Umbilical cord (tissue), 2 donors: Measurements from ENCODE around the gene KPNA4. TPM values are rescaled to one million over a fixed set of nuclear protein-coding genes. Genes with fewer than 3 reads are reported as not detected.
"Not testable (repeated sequence)": the region's sequence is repeated elsewhere in the genome, so short reads cannot be mapped to it uniquely, and the experiment has no call there.

ENCODE experiments used
- DNase-seq: peaks from one replicate; pipeline ENCODE4 v3.0.0-alpha.2; 2015; ENCODE audit warnings: low spot score
- total RNA-seq: library from RNA; depleted of rRNA; stranded (reverse); fragments of >200 nt; gene quantifications from one replicate; pipeline ENCODE4 v1.2.3, GENCODE V29; 2014; ENCODE audit warnings: low replicate concordance; ENCODE audit not compliant: insufficient read depth

Gene KPNA4, protein sequence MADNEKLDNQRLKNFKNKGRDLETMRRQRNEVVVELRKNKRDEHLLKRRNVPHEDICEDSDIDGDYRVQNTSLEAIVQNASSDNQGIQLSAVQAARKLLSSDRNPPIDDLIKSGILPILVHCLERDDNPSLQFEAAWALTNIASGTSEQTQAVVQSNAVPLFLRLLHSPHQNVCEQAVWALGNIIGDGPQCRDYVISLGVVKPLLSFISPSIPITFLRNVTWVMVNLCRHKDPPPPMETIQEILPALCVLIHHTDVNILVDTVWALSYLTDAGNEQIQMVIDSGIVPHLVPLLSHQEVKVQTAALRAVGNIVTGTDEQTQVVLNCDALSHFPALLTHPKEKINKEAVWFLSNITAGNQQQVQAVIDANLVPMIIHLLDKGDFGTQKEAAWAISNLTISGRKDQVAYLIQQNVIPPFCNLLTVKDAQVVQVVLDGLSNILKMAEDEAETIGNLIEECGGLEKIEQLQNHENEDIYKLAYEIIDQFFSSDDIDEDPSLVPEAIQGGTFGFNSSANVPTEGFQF
- total RNA-seq: 29.9 TPM

DNA sequence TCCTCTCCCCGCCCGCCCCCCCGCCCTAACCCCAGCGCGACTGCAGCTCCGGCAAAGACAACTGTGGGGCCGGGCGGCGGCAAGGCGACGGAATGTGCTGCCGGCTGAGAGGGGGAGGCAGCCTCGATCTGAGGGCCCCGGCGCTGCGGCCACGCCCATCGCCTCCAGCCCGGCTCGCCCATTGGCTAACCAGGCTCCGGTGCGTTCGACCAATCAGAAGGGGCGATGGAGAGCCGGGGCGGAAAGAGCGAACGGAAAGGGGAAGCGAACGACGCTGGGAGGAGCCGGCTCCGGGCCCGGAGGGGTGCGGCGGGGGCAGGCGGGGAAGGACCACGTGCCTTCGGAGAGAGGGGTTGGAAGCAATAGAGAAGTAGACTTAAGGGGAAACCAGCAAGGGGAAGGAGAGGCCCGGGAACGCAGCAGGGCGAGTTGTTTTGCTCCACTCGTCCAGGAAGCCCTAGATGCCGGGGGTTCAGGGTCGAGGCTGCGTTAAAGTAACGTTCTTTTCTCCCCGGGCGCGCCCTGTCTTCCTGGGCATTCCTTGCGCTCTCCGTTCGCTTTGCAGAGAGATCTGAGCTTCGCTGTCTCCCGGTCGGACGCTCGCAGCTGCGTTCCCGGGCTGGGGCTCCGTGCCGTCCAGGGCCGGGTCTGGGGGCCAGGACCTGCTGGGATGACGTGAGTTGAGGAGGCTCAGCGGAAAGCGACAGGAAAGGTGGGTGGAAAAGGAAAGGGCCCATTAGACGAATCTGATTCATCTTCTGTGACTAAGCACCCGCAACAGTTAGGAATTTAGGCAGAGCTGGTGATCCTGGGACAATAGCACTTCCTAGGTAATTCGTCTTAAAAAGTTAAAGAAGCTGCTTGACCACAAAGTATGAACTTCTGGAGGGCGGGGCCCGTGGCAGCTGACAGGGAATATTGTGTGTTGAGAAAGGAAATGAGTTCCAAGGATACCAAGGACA, at the start of gene KPNA4:
Gene KPNA4, minus strand, starts transcription at position 130 of the 962 bp plus-strand sequence. CDS start 289 bp downstream, outside the sequence.
- DNase-seq: peak; percentile 99

DNA sequence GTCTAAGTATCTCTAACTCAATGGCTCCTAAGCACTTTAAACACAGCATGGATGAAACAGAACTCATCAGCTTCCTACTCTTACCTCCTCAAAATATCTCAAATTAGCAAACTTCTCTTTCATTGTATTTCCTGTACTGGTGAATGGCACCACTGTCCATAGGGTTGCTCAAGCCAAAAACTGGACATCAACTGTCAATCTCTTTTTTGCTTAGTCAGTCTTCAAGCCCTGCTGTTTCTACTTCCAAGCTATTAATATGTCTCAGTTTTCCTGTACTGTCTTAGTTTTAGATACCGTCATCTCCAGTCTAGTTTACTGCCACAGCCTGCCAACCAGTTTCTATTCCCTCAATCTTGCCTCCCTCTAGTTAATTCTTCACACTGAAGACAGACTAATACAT, 48.3 kb upstream of the KPNA4 start:
- no peak for DNase-seq

GRCh38 chr3:160612386-160613075, 47.2 kb upstream of the KPNA4 start:
- no peak for DNase-seq

DNA sequence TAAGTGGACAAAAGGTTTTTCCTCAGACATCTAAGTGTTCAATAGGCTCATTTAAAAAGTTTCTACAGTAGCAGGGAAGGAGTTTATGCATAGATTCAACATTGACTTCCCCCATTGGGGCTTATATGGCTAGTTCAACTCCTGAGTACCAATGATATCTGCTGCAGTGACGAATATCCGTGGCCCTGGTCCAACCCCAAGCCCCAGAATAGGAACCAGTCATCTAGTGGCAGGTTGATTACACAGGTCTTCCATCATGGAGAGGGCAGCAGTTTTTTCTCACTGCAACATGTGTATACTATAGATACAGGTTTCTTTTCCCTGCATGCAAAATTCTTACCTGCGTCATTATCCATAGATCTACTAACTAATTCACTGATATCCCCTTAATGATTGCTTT, 45.8 kb upstream of the KPNA4 start:
- no peak for DNase-seq

GRCh38 chr3:160608870-160609269, 43.5 kb upstream of the KPNA4 start:
- DNase-seq: no peak

DNA sequence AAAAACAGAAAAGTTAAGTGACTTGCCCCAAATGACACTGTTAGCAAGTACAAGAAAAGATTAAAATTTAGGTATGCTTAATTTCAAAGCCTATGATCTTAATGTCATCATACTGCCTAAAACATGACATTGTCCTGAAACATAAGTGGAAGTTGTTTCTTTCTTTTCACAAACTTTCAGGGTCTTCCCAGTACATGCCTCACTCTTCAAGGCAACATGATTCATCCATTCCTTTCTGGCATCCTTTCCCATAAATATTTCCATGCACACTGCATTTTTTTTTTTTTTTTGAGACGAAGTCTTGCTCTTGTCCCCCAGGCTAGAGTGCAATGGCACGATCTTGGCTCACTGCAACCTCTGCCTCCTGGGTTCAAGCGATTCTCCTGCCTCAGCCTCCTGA, 42.5 kb upstream of the KPNA4 start:
- DNase-seq: no peak

DNA sequence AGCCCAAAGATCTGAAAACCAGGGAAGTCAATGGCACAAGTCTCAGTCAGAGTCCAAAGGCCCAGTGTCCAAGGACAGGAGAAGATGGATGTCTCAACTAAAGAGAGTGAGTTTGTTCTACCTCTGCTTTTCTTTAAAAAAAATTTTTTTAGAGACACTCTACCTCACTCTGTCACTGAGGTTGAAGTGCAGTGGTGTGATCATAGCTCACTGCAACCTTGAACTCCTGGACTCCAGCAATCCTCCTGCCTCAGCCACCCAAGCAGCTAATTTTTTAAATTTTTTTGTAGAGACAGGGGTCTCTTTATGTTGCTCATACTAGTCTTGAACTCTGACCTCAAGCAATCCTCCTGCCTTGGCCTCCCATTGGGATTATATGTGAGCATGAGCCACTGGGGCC, 39.9 kb upstream of the KPNA4 start:
- no peak for DNase-seq

GRCh38 chr3:160603845-160604244, 38.5 kb upstream of the KPNA4 start:
- not testable (repeated sequence) for DNase-seq

DNA sequence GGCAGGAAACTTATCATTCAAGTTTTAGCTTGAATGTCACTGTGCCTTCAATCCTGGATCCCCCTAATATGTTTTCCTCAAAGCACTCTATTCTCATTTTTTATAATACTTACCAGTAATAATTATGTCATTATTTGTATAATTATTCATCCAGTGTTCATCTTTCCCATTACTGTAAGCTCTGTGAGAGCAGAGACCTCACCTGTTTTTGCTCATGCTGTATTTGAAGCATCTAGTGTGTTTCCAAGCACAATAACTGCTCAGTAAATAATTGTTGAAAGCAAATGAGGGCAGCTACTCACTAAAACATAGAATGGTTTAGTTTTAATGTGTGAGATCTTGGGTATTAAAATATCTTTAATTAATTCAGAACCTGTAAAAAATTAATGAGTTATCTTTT, 36.9 kb upstream of the KPNA4 start:
- DNase-seq: no peak

DNA sequence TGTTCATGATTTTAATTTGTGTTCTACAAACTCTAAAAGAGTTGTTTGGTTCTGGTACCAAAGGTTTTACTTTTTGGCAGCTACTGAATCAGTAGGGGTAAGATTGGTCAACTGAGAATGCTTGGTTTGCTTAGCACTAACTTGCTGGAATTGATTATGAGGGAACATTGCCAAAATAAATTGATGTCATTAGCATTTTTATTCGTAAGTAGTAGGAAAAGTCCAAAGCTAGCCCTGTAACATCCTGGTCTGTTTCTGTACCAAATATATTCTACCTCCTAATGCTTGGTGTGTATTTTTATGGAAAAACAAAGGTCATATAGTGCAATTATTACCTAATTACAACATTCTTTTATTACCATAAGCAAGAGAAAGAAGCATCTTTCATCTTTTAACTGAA, 35.9 kb upstream of the KPNA4 start:
- DNase-seq: no peak

GRCh38 chr3:160598865-160599264, 33.5 kb upstream of the KPNA4 start:
- DNase-seq: no peak

- no peak for DNase-seq
These were observed 22.7 kb upstream of the KPNA4 start for GRCh38 chr3:160588023-160588422.

GRCh38 chr3:160587105-160587504, 21.7 kb upstream of the KPNA4 start:
- no peak for DNase-seq

GRCh38 chr3:160586679-160587078, 21.3 kb upstream of the KPNA4 start:
- no peak for DNase-seq

GRCh38 chr3:160583451-160583850, 18.1 kb upstream of the KPNA4 start:
- no peak for DNase-seq

- DNase-seq: no peak
These were observed 15.6 kb upstream of the KPNA4 start for GRCh38 chr3:160580938-160581337.

DNA sequence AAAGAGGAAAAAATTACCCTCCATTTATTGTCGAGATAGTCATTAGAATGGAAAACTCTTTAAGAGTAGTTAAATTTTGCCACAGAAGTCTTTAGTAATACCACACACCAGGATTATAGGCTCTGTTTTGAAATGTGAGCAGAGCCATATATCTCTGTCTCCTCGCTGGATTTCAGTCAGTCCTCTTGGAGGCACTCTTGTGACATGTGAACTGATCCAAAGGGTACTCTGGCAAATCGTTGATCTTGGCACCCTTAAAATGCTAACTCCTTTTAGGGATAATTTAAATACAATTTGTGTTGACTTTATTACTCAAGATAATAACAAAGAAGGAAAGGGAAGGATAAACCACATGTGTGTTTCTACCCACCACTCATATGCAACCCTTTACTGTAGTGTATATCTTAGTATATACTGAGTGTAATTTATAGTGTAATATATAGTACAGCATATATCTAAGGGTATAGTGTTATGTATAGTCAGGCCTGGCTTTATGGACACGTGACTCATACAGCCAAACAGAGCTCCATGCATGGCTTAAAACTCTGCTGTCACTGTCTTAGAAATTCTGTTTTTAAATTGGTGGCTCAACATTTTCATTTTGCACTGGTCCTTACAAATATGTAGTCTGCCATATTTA, 12.3 kb upstream of the KPNA4 start:
- no peak for DNase-seq

- DNase-seq: no peak
These were observed 11.7 kb upstream of the KPNA4 start for GRCh38 chr3:160577093-160577492.

DNA sequence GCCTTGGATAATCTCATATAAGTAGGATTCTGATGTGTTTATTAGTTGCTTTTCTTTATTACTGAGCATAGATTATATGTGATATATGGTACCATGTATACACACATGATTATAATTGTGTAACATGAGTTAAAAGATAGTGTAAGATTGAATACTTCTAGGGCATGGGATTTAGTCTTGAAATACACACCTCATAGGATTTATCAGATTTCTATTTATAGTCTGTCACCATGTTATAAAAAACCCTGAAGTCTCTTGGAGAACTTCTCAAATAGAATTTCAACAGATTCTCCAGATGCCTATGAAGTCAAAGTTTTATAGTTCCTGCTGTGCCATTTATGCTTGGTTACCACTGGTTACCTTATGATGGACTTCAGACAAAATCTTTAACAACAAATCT, 11.2 kb upstream of the KPNA4 start:
- DNase-seq: no peak

DNA sequence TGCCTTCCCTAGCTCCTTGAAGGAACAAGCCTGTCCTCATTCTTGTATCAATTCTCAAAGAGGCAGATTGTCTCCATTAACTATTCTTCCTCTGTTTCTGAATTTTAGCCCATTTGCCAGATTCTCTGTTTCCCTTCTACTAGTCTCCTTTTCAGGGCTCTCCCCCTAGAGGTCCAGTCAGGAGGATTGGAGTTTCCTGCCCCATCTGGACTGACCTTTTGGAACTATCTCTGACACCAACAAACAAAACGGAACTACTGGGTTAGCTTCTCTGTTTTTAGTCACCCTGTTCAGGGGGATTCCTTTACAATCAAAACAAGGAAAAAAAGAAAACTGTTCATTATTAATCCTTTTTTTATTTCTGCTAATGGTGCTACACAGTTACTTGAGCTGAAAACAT, 10.2 kb upstream of the KPNA4 start:
- DNase-seq: no peak

DNA sequence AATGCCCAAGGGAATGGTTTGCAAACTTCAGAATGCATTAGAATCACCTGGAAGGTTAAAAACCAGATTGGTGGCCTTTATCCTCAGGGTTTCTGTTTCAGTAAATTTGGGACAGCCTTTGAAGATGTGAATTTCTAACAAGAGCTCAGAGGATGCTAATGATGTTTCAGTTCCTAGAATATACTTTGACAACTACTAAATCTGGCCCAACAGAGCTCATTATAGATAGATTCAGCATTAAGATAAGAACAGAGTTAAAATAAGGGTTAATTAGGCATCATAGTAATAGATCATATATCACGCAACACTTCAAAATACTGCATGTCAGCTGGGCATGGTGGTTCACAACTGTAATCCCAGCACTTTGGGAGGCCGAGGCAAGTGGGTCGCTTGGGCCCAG, 9.3 kb upstream of the KPNA4 start:
- DNase-seq: no peak
